Parathyroid adenoma (tissue), 2 donors: Measurements from ENCODE around the gene NEU4.

ENCODE experiments used
- H2AFZ ChIP-seq: fragments of 300-600 bp; sonication (generic); one replicate; pipeline ENCODE4 v1.7.0; 2017; ENCODE audit warnings: antibody characterized with exemption, mild to moderate bottlenecking
- H3K27ac ChIP-seq: fragments of 300-600 bp; sonication (generic); one replicate; pipeline ENCODE4 v1.7.0; 2017
- H3K27me3 ChIP-seq: fragments of 300-600 bp; sonication (generic); one replicate; pipeline ENCODE4 v1.7.0; 2017; ENCODE audit warnings: low read length; ENCODE audit not compliant: control insufficient read depth, insufficient read depth
- H3K36me3 ChIP-seq: fragments of 300-600 bp; sonication (generic); one replicate; pipeline ENCODE4 v1.7.0; 2017; ENCODE audit warnings: low read length; ENCODE audit not compliant: control insufficient read depth, insufficient read depth
- H3K4me1 ChIP-seq: fragments of 300-600 bp; sonication (generic); one replicate; pipeline ENCODE4 v1.7.0; 2017; ENCODE audit warnings: control low read depth
- H3K4me2 ChIP-seq: fragments of 300-600 bp; sonication (generic); one replicate; pipeline ENCODE4 v1.7.0; 2017; ENCODE audit warnings: low read length
- H3K4me3 ChIP-seq: fragments of 300-600 bp; sonication (generic); one replicate; pipeline ENCODE4 v1.7.0; 2017; ENCODE audit warnings: low read depth, low read length
- H3K79me2 ChIP-seq: fragments of 300-600 bp; sonication (generic); one replicate; pipeline ENCODE4 v1.7.0; 2017; ENCODE audit warnings: control low read depth
- H3K9ac ChIP-seq: fragments of 300-600 bp; sonication (generic); one replicate; pipeline ENCODE4 v1.7.0; 2017; ENCODE audit warnings: mild to moderate bottlenecking
- H3K9me3 ChIP-seq: fragments of 300-600 bp; sonication (generic); one replicate; pipeline ENCODE4 v1.7.0; 2017; ENCODE audit warnings: low read length; ENCODE audit not compliant: control insufficient read depth
- CTCF ChIP-seq: fragments of 300-600 bp; sonication (generic); IDR thresholded peaks from one replicate; pipeline ENCODE4 v1.7.0; 2017; ENCODE audit warnings: antibody characterized with exemption, mild to moderate bottlenecking
- donor health status: primary hyperparathyroidism.

NEU4 gene

GRCh38 chr2:241862093-241862492 lies 53.1 kb downstream of the NEU4 start:
- H3K79me2 ChIP-seq = no peaks in the 10 kb centered on the region
- peaks cover 7% of the 10 kb centered on the region for H3K4me1 ChIP-seq
- H3K36me3 ChIP-seq = no peaks in the 10 kb centered on the region
- no peak overlapping the region for H3K27ac ChIP-seq
- H3K9ac ChIP-seq = no peak overlapping the region
- no peak overlapping the region for H2AFZ ChIP-seq
- H3K9me3 ChIP-seq = no peaks in the 10 kb centered on the region
- H3K4me2 ChIP-seq = no peak overlapping the region
- no peaks in the 10 kb centered on the region for H3K27me3 ChIP-seq
- TF ChIP-seq CTCF = no peak
- no peak overlapping the region for H3K4me3 ChIP-seq

GRCh38 chr2:241862775-241863535 lies 54.0 kb downstream of the NEU4 start:
- H3K4me1 ChIP-seq = peaks cover 7% of the 10 kb centered on the region
- no peak overlapping the region for H3K4me3 ChIP-seq
- no peak overlapping the region for H3K4me2 ChIP-seq
- no peaks in the 10 kb centered on the region for H3K36me3 ChIP-seq
- no peaks in the 10 kb centered on the region for H3K27me3 ChIP-seq
- no peaks in the 10 kb centered on the region for H3K79me2 ChIP-seq
- no peak for TF ChIP-seq CTCF
- H3K9me3 ChIP-seq = no peaks in the 10 kb centered on the region
- no peak overlapping the region for H3K27ac ChIP-seq
- H3K9ac ChIP-seq = no peak overlapping the region
- H2AFZ ChIP-seq = no peak overlapping the region

GRCh38 chr2:241863536-241863954 lies 54.6 kb downstream of the NEU4 start:
- Histone ChIP-seq H3K4me3 (no peak overlapping the region), H2AFZ (no peak overlapping the region), H3K4me2 (peak overlapping the region; percentile 13), H3K9ac (no peak overlapping the region), H3K36me3 (no peaks in the 10 kb centered on the region), H3K9me3 (no peaks in the 10 kb centered on the region), H3K79me2 (no peaks in the 10 kb centered on the region), H3K27ac (no peak overlapping the region), H3K4me1 (peaks cover 7% of the 10 kb centered on the region), H3K27me3 (no peaks in the 10 kb centered on the region)
- no peak for TF ChIP-seq CTCF

- H3K79me2 ChIP-seq = no peaks in the 10 kb centered on the region
- no peak overlapping the region for H3K9ac ChIP-seq
- no peak overlapping the region for H3K27ac ChIP-seq
- TF ChIP-seq CTCF = no peak
- no peaks in the 10 kb centered on the region for H3K9me3 ChIP-seq
- no peak overlapping the region for H2AFZ ChIP-seq
- H3K4me3 ChIP-seq = no peak overlapping the region
- no peak overlapping the region for H3K4me2 ChIP-seq
- no peaks in the 10 kb centered on the region for H3K36me3 ChIP-seq
- H3K4me1 ChIP-seq = peaks cover 5% of the 10 kb centered on the region
- no peaks in the 10 kb centered on the region for H3K27me3 ChIP-seq
These were observed 55.3 kb downstream of the NEU4 start for GRCh38 chr2:241864168-241864849.
